Ovary (tissue), 3 donors: ENCODE measurements around the gene TXNDC11.
"Not testable (repeated sequence)": the region's sequence is repeated elsewhere in the genome, so short reads cannot be mapped to it uniquely, and the experiment has no call there.

Source experiments
- CTCF ChIP-seq, 3 donors: fragments of 450-650 bp in 2 of 3; fragments of 200-600 bp in 1 of 3; IDR thresholded peaks; one replicate each; pipeline versions ENCODE4 v1.5.1 to v1.8.0; 2016 to 2022; ENCODE audit warnings: antibody characterized with exemption in 3 of 3, mild to moderate bottlenecking in 1 of 3
- POLR2A ChIP-seq: fragments of 450-650 bp; IDR thresholded peaks from one replicate; pipeline ENCODE4 v1.6.1; 2017; ENCODE audit warnings: antibody characterized with exemption, mild to moderate bottlenecking, moderate library complexity
- donor health status: DM: no; HTN: no; CAD: no.

- not testable (repeated sequence) for TF ChIP-seq POLR2A; CTCF (IDR thresholded peaks at IDR 0.05)
Measured at GRCh38 chr16:11784381-11784780, 41.7 kb upstream of the TXNDC11 start.
